ENCODE results near the gene PCBD1.

GRCh38 chr10:70850097-70850496, 38.3 kb downstream of the PCBD1 start:
- TF ChIP-seq CTCF (conservative IDR thresholded peaks at IDR 0.05): no peak
- TF ChIP-seq EZH2 (IDR thresholded peaks at IDR 0.05; ENCODE audit: low read depth): no peak
